ENCODE results near the gene ECE1.

The ECE1 gene

GRCh38 chr1:21259316-21260076 is 30.8 kb downstream of the ECE1 start:
- TF ChIP-seq USF1 (IDR thresholded peaks at IDR 0.05) (no peak), YY1 (IDR thresholded peaks at IDR 0.05; ENCODE audit: low read depth) (no peak), NFIC (IDR thresholded peaks at IDR 0.05) (no peak), EGR1 (IDR thresholded peaks at IDR 0.05) (no peak), CEBPB (IDR thresholded peaks at IDR 0.05) (no peak), REST (IDR thresholded peaks at IDR 0.05; ENCODE audit: low read depth) (no peak), CREB1 (IDR thresholded peaks at IDR 0.05; ENCODE audit: low read depth) (no peak), TCF12 (IDR thresholded peaks at IDR 0.05; ENCODE audit: low read depth) (no peak), RAD21 (IDR thresholded peaks at IDR 0.05; ENCODE audit: low read depth) (no peak), ZBTB7A (IDR thresholded peaks at IDR 0.05; ENCODE audit: low read depth) (no peak), MAX (IDR thresholded peaks at IDR 0.05) (no peak), TEAD4 (IDR thresholded peaks at IDR 0.05) (no peak)

- no peak for TF ChIP-seq ZBTB7A (IDR thresholded peaks at IDR 0.05; ENCODE audit: low read depth)
- TF ChIP-seq USF1 (IDR thresholded peaks at IDR 0.05), result no peak
- TF ChIP-seq REST (IDR thresholded peaks at IDR 0.05; ENCODE audit: low read depth), result no peak
- no peak for TF ChIP-seq TEAD4 (IDR thresholded peaks at IDR 0.05)
- no peak for TF ChIP-seq MAX (IDR thresholded peaks at IDR 0.05)
- TF ChIP-seq EGR1 (IDR thresholded peaks at IDR 0.05), result no peak
- TF ChIP-seq CREB1 (IDR thresholded peaks at IDR 0.05; ENCODE audit: low read depth), result no peak
- TF ChIP-seq TCF12 (IDR thresholded peaks at IDR 0.05; ENCODE audit: low read depth), result no peak
- TF ChIP-seq CEBPB (IDR thresholded peaks at IDR 0.05), result no peak
- TF ChIP-seq TAF1 (IDR thresholded peaks at IDR 0.05; ENCODE audit: low read depth), result no peak
These were observed 31.7 kb downstream of the ECE1 start for GRCh38 chr1:21258331-21259134.

GRCh38 chr1:21257431-21258135 is 32.7 kb downstream of the ECE1 start:
- TF ChIP-seq REST (IDR thresholded peaks at IDR 0.05; ENCODE audit: low read depth) (no peak), FOXM1 (IDR thresholded peaks at IDR 0.05; ENCODE audit: borderline replicate concordance, low read depth) (no peak), ZBTB7A (IDR thresholded peaks at IDR 0.05; ENCODE audit: low read depth) (no peak), TAF1 (IDR thresholded peaks at IDR 0.05; ENCODE audit: low read depth) (no peak), MAX (IDR thresholded peaks at IDR 0.05) (no peak), EGR1 (IDR thresholded peaks at IDR 0.05) (no peak), CREB1 (IDR thresholded peaks at IDR 0.05; ENCODE audit: low read depth) (no peak)

GRCh38 chr1:21256776-21257175 is 33.5 kb downstream of the ECE1 start:
- TF ChIP-seq TEAD4 (IDR thresholded peaks at IDR 0.05) (no peak), CREB1 (IDR thresholded peaks at IDR 0.05; ENCODE audit: low read depth) (no peak), CEBPB (IDR thresholded peaks at IDR 0.05) (no peak), EP300 (IDR thresholded peaks at IDR 0.05; ENCODE audit: borderline replicate concordance) (no peak), RAD21 (IDR thresholded peaks at IDR 0.05; ENCODE audit: low read depth) (no peak), REST (IDR thresholded peaks at IDR 0.05; ENCODE audit: low read depth) (no peak), NFIC (IDR thresholded peaks at IDR 0.05) (no peak), TCF12 (IDR thresholded peaks at IDR 0.05; ENCODE audit: low read depth) (no peak)
